Measurements from ENCODE around the gene CNKSR3.

Gene CNKSR3

GRCh38 chr6:154502553-154502952 lies 7.9 kb downstream of the CNKSR3 start:
- DNase-seq (ENCODE audit: low read depth), result no peak

- no peak for DNase-seq (ENCODE audit: low read depth)
Observed at GRCh38 chr6:154501578-154501868, 9.0 kb downstream of the CNKSR3 start.

GRCh38 chr6:154500769-154501577 lies 9.5 kb downstream of the CNKSR3 start:
- no peak for DNase-seq (ENCODE audit: low read depth)

- no peak for DNase-seq (ENCODE audit: low read depth)
Observed at GRCh38 chr6:154499855-154500589, 10.5 kb downstream of the CNKSR3 start.

GRCh38 chr6:154498340-154498934 lies 12.0 kb downstream of the CNKSR3 start:
- no peak for DNase-seq (ENCODE audit: low read depth)

- no peak for DNase-seq (ENCODE audit: low read depth)
Observed at GRCh38 chr6:154496793-154497517, 13.5 kb downstream of the CNKSR3 start.

- no peak for DNase-seq (ENCODE audit: low read depth)
Observed at GRCh38 chr6:154496186-154496585, 14.3 kb downstream of the CNKSR3 start.

- DNase-seq (ENCODE audit: low read depth), result no peak
Observed at GRCh38 chr6:154494592-154495311, 15.7 kb downstream of the CNKSR3 start.

- no peak for DNase-seq (ENCODE audit: low read depth)
Observed at GRCh38 chr6:154491567-154492470, 18.7 kb downstream of the CNKSR3 start.

GRCh38 chr6:154489822-154490221 lies 20.7 kb downstream of the CNKSR3 start:
- DNase-seq (ENCODE audit: low read depth), result no peak

GRCh38 chr6:154488802-154489437 lies 21.6 kb downstream of the CNKSR3 start:
- no peak for DNase-seq (ENCODE audit: low read depth)

GRCh38 chr6:154488248-154488593 lies 22.3 kb downstream of the CNKSR3 start:
- no peak for DNase-seq (ENCODE audit: low read depth)

GRCh38 chr6:154487367-154488247 lies 22.9 kb downstream of the CNKSR3 start:
- DNase-seq (ENCODE audit: low read depth), result no peak

GRCh38 chr6:154485815-154486214 lies 24.7 kb downstream of the CNKSR3 start:
- no peak for DNase-seq (ENCODE audit: low read depth)

GRCh38 chr6:154484942-154485341 lies 25.5 kb downstream of the CNKSR3 start:
- DNase-seq (ENCODE audit: low read depth), result no peak

- no peak for DNase-seq (ENCODE audit: low read depth)
Observed at GRCh38 chr6:154482858-154483257, 27.6 kb downstream of the CNKSR3 start.

- DNase-seq (ENCODE audit: low read depth), result no peak
Observed at GRCh38 chr6:154481521-154482013, 28.9 kb downstream of the CNKSR3 start.

GRCh38 chr6:154479771-154480639 lies 30.5 kb downstream of the CNKSR3 start:
- DNase-seq (ENCODE audit: low read depth), result no peak
